Endodermal cell (in vitro differentiated cells): Measurements from ENCODE around the gene SNU13. TPM values are rescaled to one million over a fixed set of nuclear protein-coding genes. Genes with fewer than 3 reads are reported as not detected.

ENCODE experiments used
- DNase-seq: peaks from one replicate; pipeline ENCODE4 v3.0.0-alpha.2; 2017
- H3K27ac ChIP-seq: 2 replicates; pipeline ENCODE4 v1.5.1; 2013; ENCODE audit warnings: mild to moderate bottlenecking, low read depth, low read length, moderate library complexity
- H3K27me3 ChIP-seq: 2 replicates; pipeline ENCODE4 v1.6.1; 2013; ENCODE audit warnings: mild to moderate bottlenecking, low read length, moderate library complexity; ENCODE audit not compliant: insufficient read depth, control insufficient read depth, poor library complexity, severe bottlenecking
- H3K36me3 ChIP-seq: 2 replicates; pipeline ENCODE4 v1.7.0; 2013; ENCODE audit warnings: mild to moderate bottlenecking, low read length, moderate library complexity; ENCODE audit not compliant: control insufficient read depth, insufficient read depth
- H3K4me1 ChIP-seq: one replicate; pipeline ENCODE4 v1.7.0; 2013; ENCODE audit warnings: low read length; ENCODE audit not compliant: control insufficient read depth, insufficient read depth
- H3K4me3 ChIP-seq: 2 replicates; pipeline ENCODE4 v1.5.1; 2013; ENCODE audit warnings: mild to moderate bottlenecking, low read length, moderate library complexity
- H3K9ac ChIP-seq: 2 replicates; pipeline ENCODE4 v1.6.1; 2013; ENCODE audit warnings: mild to moderate bottlenecking, low read length, moderate library complexity; ENCODE audit not compliant: poor library complexity, severe bottlenecking; ENCODE audit errors: extremely low read depth
- H3K9me3 ChIP-seq: 2 replicates; pipeline ENCODE4 v1.6.1; 2013; ENCODE audit warnings: mild to moderate bottlenecking, low read length, moderate library complexity; ENCODE audit not compliant: control insufficient read depth
- H3K27ac Mint-ChIP-seq: 2 replicates; pipeline ENCODE4 v1.8.0; 2020; ENCODE audit warnings: mixed read lengths
- H3K27me3 Mint-ChIP-seq: 2 replicates; pipeline ENCODE4 v1.8.0; 2021; ENCODE audit warnings: mild to moderate bottlenecking, mixed read lengths; ENCODE audit not compliant: insufficient read depth
- H3K36me3 Mint-ChIP-seq: 2 replicates; pipeline ENCODE4 v1.8.0; 2020; ENCODE audit warnings: low read depth, mixed read lengths
- H3K4me1 Mint-ChIP-seq: 2 replicates; pipeline ENCODE4 v1.8.0; 2020; ENCODE audit warnings: mixed read lengths
- H3K4me3 Mint-ChIP-seq: 2 replicates; pipeline ENCODE4 v1.8.0; 2020; ENCODE audit warnings: mild to moderate bottlenecking, moderate library complexity, mixed read lengths
- H3K9me3 Mint-ChIP-seq: 2 replicates; pipeline ENCODE4 v1.8.0; 2020; ENCODE audit warnings: mild to moderate bottlenecking, mixed read lengths
- CTCF ChIP-seq: fragments of 200-600 bp; sonication (generic); conservative IDR thresholded peaks from 2 replicates; pipeline ENCODE4 v1.5.0; 2021; ENCODE audit warnings: antibody characterized with exemption, mild to moderate bottlenecking
- WGBS, 2 experiments: methylation state at CpG; one replicate each; pipeline versions ENCODE4 v1.1.5 to v1.1.7; 2013; ENCODE audit warnings: missing lambda C conversion rate in 2 of 2, mixed read lengths in 1 of 2; ENCODE audit not compliant: insufficient coverage in 1 of 2, insufficient read length in 1 of 2; 5-methylcytosine and 5-hydroxymethylcytosine counted together
- total RNA-seq, 2 donors: library from RNA; stranded (reverse); fragmentation: NEBNext Ultra II Directional in 1 of 2; extraction: Animal tissue kit (Norgen Biotek cat#: 25700) in 1 of 2; gene quantifications; 2 replicates in 1 of 2; 3 replicates in 1 of 2; pipeline ENCODE4 v1.2.1, GENCODE V29; 2021

The SNU13 gene
- total RNA-seq, 2 donors from 2014 or later = 133 to 146 TPM

GRCh38 chr22:41650229-41650628 lies 38.4 kb downstream of the SNU13 start:
- no peak for DNase-seq
- Histone ChIP-seq H3K36me3 (peaks cover 86% of the 10 kb centered on the region), H3K9ac (no peak overlapping the region), H3K4me3 (no peak overlapping the region), H3K9me3 (no peaks in the 10 kb centered on the region), H3K27ac (no peak overlapping the region), H3K27me3 (no peaks in the 10 kb centered on the region), H3K4me1 (no peaks in the 10 kb centered on the region)
- Mint-ChIP-seq H3K27me3 (no peaks in the 10 kb centered on the region), H3K9me3 (no peaks in the 10 kb centered on the region), H3K4me1 (peaks cover 5% of the 10 kb centered on the region), H3K4me3 (no peak overlapping the region), H3K36me3 (peaks cover 82% of the 10 kb centered on the region), H3K27ac (no peak overlapping the region)
- TF ChIP-seq CTCF = no peak
- 96 to 100% methylated on average over 1 of the region's 1 CpG for WGBS, 2 experiments

DNA sequence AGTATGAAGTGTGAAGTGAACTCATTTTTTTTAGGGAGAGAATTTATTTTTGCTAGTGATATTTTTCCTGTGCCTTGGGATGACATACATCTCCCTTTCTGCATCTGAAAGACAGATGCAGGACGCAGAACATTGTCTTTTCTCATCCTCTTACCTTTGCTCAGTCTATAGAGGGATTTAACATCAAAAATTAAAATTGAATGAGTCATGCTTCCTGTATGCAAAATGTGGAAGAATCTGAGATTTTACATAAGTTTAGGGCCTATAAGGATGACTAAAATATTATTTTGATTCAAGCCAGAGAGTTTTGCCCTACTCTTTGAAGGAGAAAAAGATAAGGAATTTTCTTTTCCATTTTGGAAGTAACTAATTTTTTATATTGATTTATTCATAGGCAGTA lies 40.2 kb downstream of the SNU13 start:
- H3K27me3 ChIP-seq = no peaks in the 10 kb centered on the region
- no peak for DNase-seq
- no peak overlapping the region for H3K9ac ChIP-seq
- WGBS, 2 experiments = 100% methylated on average over 1 of the region's 1 CpG; no CpG with 5 or more reads in 1 of the 2 experiments
- Mint-ChIP-seq H3K36me3 (peaks cover 73% of the 10 kb centered on the region), H3K9me3 (no peaks in the 10 kb centered on the region), H3K4me1 (no peaks in the 10 kb centered on the region), H3K27me3 (no peaks in the 10 kb centered on the region), H3K4me3 (no peak overlapping the region), H3K27ac (no peak overlapping the region)
- H3K27ac ChIP-seq = no peak overlapping the region
- H3K4me1 ChIP-seq = no peaks in the 10 kb centered on the region
- no peaks in the 10 kb centered on the region for H3K9me3 ChIP-seq
- no peak for TF ChIP-seq CTCF
- H3K36me3 ChIP-seq = peaks cover 82% of the 10 kb centered on the region
- H3K4me3 ChIP-seq = no peak overlapping the region

GRCh38 chr22:41647771-41648170 lies 40.9 kb downstream of the SNU13 start:
- WGBS, 2 experiments = 86 to 100% methylated on average over 1 of the region's 3 CpGs
- H3K36me3 ChIP-seq = peaks cover 83% of the 10 kb centered on the region
- DNase-seq = no peak
- Mint-ChIP-seq H3K4me3 (no peak overlapping the region), H3K27me3 (no peaks in the 10 kb centered on the region), H3K27ac (no peak overlapping the region), H3K36me3 (peaks cover 74% of the 10 kb centered on the region), H3K4me1 (no peaks in the 10 kb centered on the region), H3K9me3 (no peaks in the 10 kb centered on the region)
- TF ChIP-seq CTCF = no peak
- no peak overlapping the region for H3K4me3 ChIP-seq
- no peak overlapping the region for H3K9ac ChIP-seq
- no peaks in the 10 kb centered on the region for H3K27me3 ChIP-seq
- H3K27ac ChIP-seq = no peak overlapping the region
- H3K4me1 ChIP-seq = no peaks in the 10 kb centered on the region
- no peaks in the 10 kb centered on the region for H3K9me3 ChIP-seq
